Keratinocyte (primary cell): Measurements from ENCODE around the gene NEAT1.

ENCODE experiments used
- CTCF ChIP-seq, 3 experiments: IDR thresholded peaks in 1 of 3; conservative IDR thresholded peaks in 1 of 3; optimal IDR thresholded peaks in 1 of 3; 2 replicates in 2 of 3; 3 replicates in 1 of 3; pipeline versions ENCODE3 to v1.5.1; 2011; ENCODE audit warnings: low read length in 3 of 3, mild to moderate bottlenecking in 3 of 3, moderate library complexity in 2 of 3, control low read depth in 1 of 3, inconsistent platforms in 1 of 3; ENCODE audit not compliant: insufficient read depth in 2 of 3; ENCODE audit errors: extremely low read depth in 1 of 3
- EZH2 ChIP-seq: IDR thresholded peaks from one replicate; pipeline ENCODE4 v1.6.1; 2012; ENCODE audit warnings: inconsistent platforms, mild to moderate bottlenecking, low read length, moderate library complexity

GRCh38 chr11:65390099-65390941 is 32.3 kb upstream of the NEAT1 start:
- no peak for TF ChIP-seq EZH2
- TF ChIP-seq CTCF (optimal IDR thresholded peaks at IDR 0.05 in 1 of 3, IDR thresholded peaks at IDR 0.05 in 1 of 3, conservative IDR thresholded peaks at IDR 0.05 in 1 of 3; ENCODE audit: extremely low read depth in 1 of 3, insufficient read depth in 2 of 3, low read length in 3 of 3): no peak
